HFFc6 (cell line): ENCODE data around the gene SPRING1. TPM values are rescaled to one million over a fixed set of nuclear protein-coding genes. Genes with fewer than 3 reads are reported as not detected.

Source experiments
- DNase-seq: peaks from one replicate; pipeline ENCODE4 v3.0.0-alpha.2; 2018
- H3K27ac Mint-ChIP-seq: 2 replicates; pipeline ENCODE4 v1.8.0; 2020; ENCODE audit warnings: mild to moderate bottlenecking, mixed read lengths
- H3K27me3 Mint-ChIP-seq: 2 replicates; pipeline ENCODE4 v1.8.0; 2021; ENCODE audit warnings: mild to moderate bottlenecking, moderate library complexity, mixed read lengths; ENCODE audit not compliant: insufficient read depth
- H3K36me3 Mint-ChIP-seq: 2 replicates; pipeline ENCODE4 v1.8.0; 2021; ENCODE audit warnings: low read depth, mixed read lengths
- H3K4me1 Mint-ChIP-seq: 2 replicates; pipeline ENCODE4 v1.8.0; 2020; ENCODE audit warnings: low read depth, mixed read lengths
- H3K4me3 Mint-ChIP-seq: 2 replicates; pipeline ENCODE4 v1.8.0; 2020; ENCODE audit warnings: mild to moderate bottlenecking, moderate library complexity, mixed read lengths
- H3K9me3 Mint-ChIP-seq: 2 replicates; pipeline ENCODE4 v1.8.0; 2020; ENCODE audit warnings: mild to moderate bottlenecking, mixed read lengths
- CTCF ChIP-seq: fragments of 200-600 bp; sonication (generic); IDR thresholded peaks from 2 replicates; pipeline ENCODE4 v1.5.0; 2021; ENCODE audit warnings: antibody characterized with exemption, mild to moderate bottlenecking
- total RNA-seq, 6 experiments: library from RNA; stranded (reverse); fragmentation: NEBNext Ultra II Directional; extraction: Animal tissue kit (Norgen Biotek cat#: 25700); gene quantifications; 2 replicates in 1 of 6; 3 replicates in 5 of 6; pipeline ENCODE4 v1.2.3, GENCODE V29; 2021

SPRING1 gene
- total RNA-seq, 6 experiments from 2014 or later: 29.3 to 39.5 (median 35.8) TPM

- no peak for DNase-seq
- Mint-ChIP-seq H3K27me3 (peaks cover 3% of the 10 kb centered on the region), H3K36me3 (peaks cover 13% of the 10 kb centered on the region), H3K27ac (peak overlapping the region; percentile 65), H3K9me3 (no peaks in the 10 kb centered on the region), H3K4me3 (peak overlapping the region; percentile 97), H3K4me1 (peaks cover 25% of the 10 kb centered on the region)
- TF ChIP-seq CTCF: no peak
Observed at GRCh38 chr12:116736962-116737773, 701 bp downstream of the SPRING1 start.

GRCh38 chr12:116735951-116736599 is 1.8 kb downstream of the SPRING1 start:
- H3K9me3 Mint-ChIP-seq: no peaks in the 10 kb centered on the region
- peaks cover 3% of the 10 kb centered on the region for H3K27me3 Mint-ChIP-seq
- no peak for TF ChIP-seq CTCF
- H3K4me3 Mint-ChIP-seq: peak overlapping the region; percentile 97
- no peak for DNase-seq
- peaks cover 16% of the 10 kb centered on the region for H3K36me3 Mint-ChIP-seq
- no peak overlapping the region for H3K27ac Mint-ChIP-seq
- peaks cover 25% of the 10 kb centered on the region for H3K4me1 Mint-ChIP-seq

- no peak for TF ChIP-seq CTCF
- Mint-ChIP-seq H3K27ac (no peak overlapping the region), H3K4me1 (peaks cover 25% of the 10 kb centered on the region), H3K4me3 (no peak overlapping the region), H3K36me3 (peaks cover 16% of the 10 kb centered on the region), H3K9me3 (no peaks in the 10 kb centered on the region), H3K27me3 (peaks cover 1% of the 10 kb centered on the region)
- DNase-seq: no peak
Observed at GRCh38 chr12:116735084-116735483, 2.8 kb downstream of the SPRING1 start.

GRCh38 chr12:116734156-116734768 is 3.6 kb downstream of the SPRING1 start:
- Mint-ChIP-seq H3K4me1 (peaks cover 25% of the 10 kb centered on the region), H3K27ac (no peak overlapping the region), H3K9me3 (no peaks in the 10 kb centered on the region), H3K27me3 (peaks cover 1% of the 10 kb centered on the region), H3K36me3 (peaks cover 16% of the 10 kb centered on the region), H3K4me3 (no peak overlapping the region)
- no peak for DNase-seq
- TF ChIP-seq CTCF: no peak

- H3K36me3 Mint-ChIP-seq: peaks cover 16% of the 10 kb centered on the region
- H3K9me3 Mint-ChIP-seq: no peaks in the 10 kb centered on the region
- DNase-seq: no peak
Observed at GRCh38 chr12:116731801-116732200, 6.1 kb downstream of the SPRING1 start.

More at GRCh38 chr12:116731801-116732200, 6.1 kb downstream of the SPRING1 start:
- H3K27me3 Mint-ChIP-seq: no peaks in the 10 kb centered on the region
- no peak for TF ChIP-seq CTCF
- H3K27ac Mint-ChIP-seq: no peak overlapping the region
- peaks cover 20% of the 10 kb centered on the region for H3K4me1 Mint-ChIP-seq
- H3K4me3 Mint-ChIP-seq: no peak overlapping the region
